ENCODE results near the gene DENND10. TPM values are rescaled to one million over a fixed set of nuclear protein-coding genes. Genes with fewer than 3 reads are reported as not detected.

Gene DENND10
- total RNA-seq, 2 donors from 2014 or later: 22.6 to 23.6 TPM

- DNase-seq (ENCODE audit: low spot score) (no peak), ATAC-seq (ENCODE audit: insufficient number of reproducible peaks, low FRiP score, low read depth) (no peak)
- TF ChIP-seq CTCF (IDR thresholded peaks at IDR 0.05): no peak
- H3K36me3 ChIP-seq: peaks cover 36% of the 10 kb centered on the region
- no peak overlapping the region for H3K4me3 ChIP-seq
- H3K4me1 ChIP-seq (ENCODE audit: control insufficient read depth in 1 of 2, low read depth in 2 of 2): peaks cover 0 to under 1% of the 10 kb centered on the region in 2 donors
- H3K9me3 ChIP-seq: no peaks in the 10 kb centered on the region
- H3K27ac ChIP-seq: no peak overlapping the region
- no peaks in the 10 kb centered on the region for H3K27me3 ChIP-seq (replicated peaks; ENCODE audit: insufficient read depth)
These were observed 55.4 kb downstream of the DENND10 start for GRCh38 chr10:119159332-119159731.

GRCh38 chr10:119161680-119162451, 58.0 kb downstream of the DENND10 start:
- TF ChIP-seq CTCF (IDR thresholded peaks at IDR 0.05): no peak
- Histone ChIP-seq H3K4me1 (ENCODE audit: control insufficient read depth in 1 of 2, low read depth in 2 of 2) (peaks cover 7 to 19% of the 10 kb centered on the region in 2 donors), H3K4me3 (no peak overlapping the region), H3K36me3 (peaks cover 13% of the 10 kb centered on the region), H3K9me3 (no peaks in the 10 kb centered on the region), H3K27ac (no peak overlapping the region), H3K27me3 (replicated peaks; ENCODE audit: insufficient read depth) (no peaks in the 10 kb centered on the region)
- no peak for DNase-seq (ENCODE audit: low spot score)
- no peak for ATAC-seq (ENCODE audit: insufficient number of reproducible peaks, low FRiP score, low read depth)

GRCh38 chr10:119162452-119163092, 58.7 kb downstream of the DENND10 start:
- Histone ChIP-seq H3K27me3 (replicated peaks; ENCODE audit: insufficient read depth) (no peaks in the 10 kb centered on the region), H3K4me1 (ENCODE audit: control insufficient read depth in 1 of 2, low read depth in 2 of 2) (peaks cover 7 to 20% of the 10 kb centered on the region in 2 donors), H3K4me3 (no peak overlapping the region), H3K9me3 (no peaks in the 10 kb centered on the region), H3K36me3 (peaks cover 13% of the 10 kb centered on the region), H3K27ac (no peak overlapping the region)
- ATAC-seq (ENCODE audit: insufficient number of reproducible peaks, low FRiP score, low read depth) (no peak), DNase-seq (ENCODE audit: low spot score) (no peak)
- TF ChIP-seq CTCF (IDR thresholded peaks at IDR 0.05): no peak

- H3K27me3 ChIP-seq (replicated peaks; ENCODE audit: insufficient read depth): no peaks in the 10 kb centered on the region
- H3K36me3 ChIP-seq: peaks cover 16% of the 10 kb centered on the region
- peak within 1 kb of the TSS; percentile 82 to 90 for H3K27ac ChIP-seq
- ATAC-seq (ENCODE audit: insufficient number of reproducible peaks, low FRiP score, low read depth): peak; percentile 91
- peak within 1 kb of the TSS; percentile 80 for H3K4me3 ChIP-seq
- peak; percentile 15 for DNase-seq (ENCODE audit: low spot score)
- H3K9me3 ChIP-seq: no peaks in the 10 kb centered on the region
- no peak for TF ChIP-seq CTCF (IDR thresholded peaks at IDR 0.05)
- peaks cover 7 to 20% of the 10 kb centered on the region in 2 donors for H3K4me1 ChIP-seq (ENCODE audit: control insufficient read depth in 1 of 2, low read depth in 2 of 2)
These were observed 61.5 kb downstream of the DENND10 start, which contains the start of gene SFXN4 for GRCh38 chr10:119165171-119166117. Gene SFXN4 (minus strand): TSS chr10:119165714. CDS start chr10:119165647, 67 bp downstream.

Data from thoracic aorta (tissue), 2 donors.